Activated T-cell treated with anti-CD3 and anti-CD28 coated beads for 4 hours (primary cell): ENCODE data around the gene TRIP6.
"Not testable (repeated sequence)": the region's sequence is repeated elsewhere in the genome, so short reads cannot be mapped to it uniquely, and the experiment has no call there.

Source experiments
- DNase-seq: peaks from one replicate; pipeline ENCODE4 v3.0.0-alpha.2; 2020

TRIP6 gene

DNA sequence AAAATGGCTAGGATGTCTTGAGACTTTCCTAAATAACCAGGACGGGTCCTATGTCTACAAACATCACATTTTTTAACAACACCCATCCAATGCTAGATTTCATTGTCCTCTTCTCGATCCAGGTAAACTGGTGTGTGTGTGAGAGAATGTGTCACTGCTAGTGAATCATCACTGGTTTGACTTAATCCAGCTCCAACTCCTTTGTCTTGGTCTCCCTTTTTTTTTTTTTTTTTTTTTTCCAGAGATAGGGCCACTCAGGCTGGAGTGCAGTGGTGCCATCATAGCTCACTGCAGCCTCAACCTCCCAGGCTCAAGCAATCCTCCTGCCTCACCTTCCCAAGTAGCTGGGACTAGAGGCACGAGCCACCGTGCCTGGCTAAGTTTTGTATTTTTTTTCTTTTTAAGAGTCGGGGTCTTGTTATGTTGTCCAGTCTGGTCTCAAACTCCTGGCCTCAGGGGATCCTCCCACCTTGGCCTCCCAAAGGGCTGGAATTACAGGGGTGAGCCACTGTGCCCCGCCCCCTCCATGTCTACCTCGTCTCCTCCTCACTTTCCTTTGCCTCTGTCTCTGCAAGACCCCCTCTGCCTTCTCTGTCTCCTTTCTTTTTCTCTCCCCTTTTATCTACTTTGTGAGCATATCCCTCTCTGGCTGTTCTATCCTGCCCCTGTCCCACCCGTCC is 24.5 kb downstream of the TRIP6 start:
- no peak for DNase-seq

DNA sequence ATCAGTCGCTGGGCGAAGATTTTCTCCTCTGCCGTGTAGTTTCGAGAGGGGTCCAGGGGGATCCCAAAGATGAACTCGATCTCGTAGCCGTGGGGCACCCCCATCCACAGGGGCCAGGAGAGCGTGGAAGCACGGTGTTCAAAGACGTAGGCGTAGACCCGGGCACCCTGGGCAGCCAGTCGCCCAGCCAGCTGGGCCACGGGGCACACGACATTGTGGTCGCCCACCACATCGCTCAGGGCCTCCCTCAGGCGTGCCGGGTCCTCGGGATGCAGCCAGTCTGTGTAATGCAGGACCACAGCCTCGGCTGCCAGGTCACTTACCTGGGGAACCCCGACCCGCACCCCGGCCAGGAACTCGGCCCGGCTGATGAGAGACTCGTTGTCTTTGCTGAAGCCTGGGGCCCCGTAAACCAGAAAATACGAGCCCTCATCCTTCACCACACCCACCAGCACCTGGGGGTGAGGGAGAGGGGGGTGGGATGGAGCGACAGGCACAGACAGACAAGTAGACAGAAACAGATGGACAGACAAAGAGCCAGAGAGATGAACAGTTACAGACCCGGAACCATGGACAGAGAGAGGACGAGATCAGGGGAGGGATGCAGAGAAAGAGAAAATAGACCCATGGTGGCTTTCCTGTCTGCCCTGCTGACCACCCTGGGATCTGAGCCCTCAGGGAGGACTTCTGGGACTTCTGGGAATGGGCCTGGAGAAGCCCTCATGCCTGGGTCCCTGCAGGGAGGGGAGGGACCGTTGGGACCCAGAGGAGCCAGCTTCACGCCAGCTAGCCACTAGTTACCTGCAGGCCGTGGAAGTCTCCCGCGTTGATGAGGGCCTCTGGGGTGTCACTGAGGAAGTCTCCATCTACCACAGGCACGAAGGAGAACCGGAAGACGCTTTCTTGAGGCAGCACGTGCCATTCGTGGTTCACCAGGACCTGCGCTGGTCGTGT is 25.5 kb downstream of the TRIP6 start:
- DNase-seq: no peak

DNA sequence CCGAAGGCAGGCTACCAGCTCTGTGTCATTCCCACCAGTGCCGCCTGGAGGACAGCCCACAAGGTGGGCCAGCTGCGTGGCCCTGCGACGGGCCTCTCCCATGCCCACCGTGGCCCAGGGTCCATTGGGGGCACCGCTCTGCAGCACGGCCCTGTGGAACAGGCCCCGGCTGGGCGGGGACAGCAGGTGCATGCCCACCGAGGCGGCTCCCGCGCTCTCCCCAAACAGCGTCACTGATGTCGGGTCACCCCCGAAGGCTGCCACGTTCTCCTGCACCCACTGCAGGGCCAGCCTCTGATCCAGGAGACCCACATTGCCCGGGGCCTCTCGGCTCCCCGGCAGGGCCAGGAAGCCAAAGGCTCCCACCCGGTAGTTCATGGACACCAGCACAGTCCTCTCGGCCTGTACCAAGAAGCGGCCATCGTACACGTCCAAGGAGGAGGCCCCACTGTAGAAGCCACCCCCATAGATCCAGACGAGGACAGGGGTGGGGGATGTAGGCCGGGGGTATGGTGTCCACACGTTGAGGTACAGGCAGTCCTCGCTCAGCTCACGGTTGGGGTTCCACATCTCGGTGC is 26.2 kb downstream of the TRIP6 start:
- DNase-seq: no peak

DNA sequence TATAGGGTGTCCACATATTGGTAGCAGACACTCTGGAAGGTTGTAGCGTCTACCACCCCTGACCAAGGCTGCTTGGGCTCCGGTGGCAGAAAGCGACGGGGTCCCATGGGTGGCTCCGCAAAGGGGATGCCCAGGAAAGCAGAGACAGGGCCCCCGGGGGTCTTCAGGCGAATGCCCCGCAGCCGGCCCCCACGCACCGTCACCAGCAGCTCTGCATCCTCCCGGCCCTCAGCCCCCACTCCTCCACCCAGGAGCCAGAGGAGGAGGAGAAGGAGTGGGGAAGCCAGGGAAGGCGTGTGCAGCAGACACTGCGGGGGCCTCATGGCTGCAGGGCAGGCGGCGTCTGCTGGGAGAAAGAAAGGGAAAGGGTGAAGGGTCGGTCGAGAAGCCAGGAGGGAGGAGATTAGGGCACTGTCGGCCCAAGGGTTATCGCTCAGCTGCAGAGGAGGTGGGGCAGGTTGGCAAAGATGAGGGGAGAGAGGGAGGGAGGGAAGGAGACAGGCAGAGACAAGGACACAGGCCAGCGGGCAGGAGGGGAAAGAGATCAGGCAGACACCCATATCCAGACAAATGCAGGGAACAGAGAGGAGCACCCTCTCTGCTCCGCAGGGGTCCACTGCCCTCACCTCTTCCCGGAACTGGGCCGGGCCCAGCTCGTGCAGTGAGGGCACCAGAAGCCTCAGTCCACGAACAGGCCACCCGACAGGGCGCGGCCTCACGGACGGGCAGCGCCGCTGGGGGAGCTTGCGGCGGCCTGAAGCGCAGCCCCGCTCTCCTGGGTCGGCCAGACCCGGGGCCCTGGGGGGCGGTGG is 26.9 kb downstream of the TRIP6 start:
- no peak for DNase-seq

DNA sequence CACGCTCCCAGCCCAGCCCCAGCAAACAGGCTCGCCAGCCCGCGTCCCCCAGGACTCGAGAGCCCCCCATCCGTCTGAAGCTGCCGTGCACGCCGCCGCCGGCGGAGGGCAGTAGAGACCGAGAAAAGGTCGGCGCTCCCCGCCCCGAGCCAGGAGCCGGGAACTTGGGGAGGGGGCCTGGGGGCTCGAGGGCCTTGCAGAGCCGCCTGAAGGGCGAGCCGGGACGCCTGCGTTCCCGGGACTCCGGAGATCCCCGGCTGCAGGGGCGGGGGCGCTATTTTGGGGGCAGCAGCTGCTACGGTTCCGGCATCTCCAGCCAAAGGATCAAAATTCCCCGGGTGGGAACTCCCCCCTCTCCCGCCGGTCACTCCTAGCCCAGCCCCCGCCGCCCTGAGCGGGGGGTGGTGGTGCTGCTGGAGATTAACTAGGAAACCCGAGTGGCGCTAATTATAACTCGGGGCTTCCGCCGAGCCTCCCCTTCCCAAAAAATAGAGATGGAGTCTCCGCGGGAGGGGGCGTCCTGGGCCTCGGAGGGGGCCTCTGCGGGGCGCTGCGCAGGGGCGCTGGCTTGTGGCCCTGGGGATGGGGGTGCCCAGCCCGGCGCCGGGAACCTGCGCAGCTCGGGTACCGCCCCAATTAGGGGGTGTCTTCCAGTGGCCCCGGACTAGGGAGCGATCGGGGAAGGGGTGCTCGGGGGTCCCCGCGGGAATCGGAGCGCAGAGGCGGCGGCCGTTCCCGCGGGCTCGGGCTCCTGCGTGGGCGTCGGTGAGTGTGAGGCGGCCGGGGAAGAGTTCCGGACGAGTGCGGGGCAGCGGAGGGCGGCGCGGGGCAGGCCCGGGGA is 27.9 kb downstream of the TRIP6 start:
- peak; percentile 50 for DNase-seq

DNA sequence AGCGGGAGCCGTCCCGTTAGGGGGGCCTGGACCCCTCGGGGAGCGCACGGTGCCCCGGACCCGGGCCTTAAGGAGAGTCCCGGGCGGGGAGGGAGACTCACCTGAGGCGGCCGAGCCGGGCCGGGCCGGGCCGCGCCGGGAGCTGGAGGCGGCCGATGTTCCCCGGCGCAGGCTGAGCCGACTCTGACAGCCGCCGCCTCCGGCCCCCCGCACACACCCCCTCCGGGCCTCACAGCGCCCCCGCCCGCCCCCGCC is 28.4 kb downstream of the TRIP6 start, which contains the start of gene ACHE:
TSS of gene ACHE (minus strand) at position 188 of the 255 bp plus-strand sequence. CDS start 1,656 bp downstream, outside the sequence.
- DNase-seq: no peak

DNA sequence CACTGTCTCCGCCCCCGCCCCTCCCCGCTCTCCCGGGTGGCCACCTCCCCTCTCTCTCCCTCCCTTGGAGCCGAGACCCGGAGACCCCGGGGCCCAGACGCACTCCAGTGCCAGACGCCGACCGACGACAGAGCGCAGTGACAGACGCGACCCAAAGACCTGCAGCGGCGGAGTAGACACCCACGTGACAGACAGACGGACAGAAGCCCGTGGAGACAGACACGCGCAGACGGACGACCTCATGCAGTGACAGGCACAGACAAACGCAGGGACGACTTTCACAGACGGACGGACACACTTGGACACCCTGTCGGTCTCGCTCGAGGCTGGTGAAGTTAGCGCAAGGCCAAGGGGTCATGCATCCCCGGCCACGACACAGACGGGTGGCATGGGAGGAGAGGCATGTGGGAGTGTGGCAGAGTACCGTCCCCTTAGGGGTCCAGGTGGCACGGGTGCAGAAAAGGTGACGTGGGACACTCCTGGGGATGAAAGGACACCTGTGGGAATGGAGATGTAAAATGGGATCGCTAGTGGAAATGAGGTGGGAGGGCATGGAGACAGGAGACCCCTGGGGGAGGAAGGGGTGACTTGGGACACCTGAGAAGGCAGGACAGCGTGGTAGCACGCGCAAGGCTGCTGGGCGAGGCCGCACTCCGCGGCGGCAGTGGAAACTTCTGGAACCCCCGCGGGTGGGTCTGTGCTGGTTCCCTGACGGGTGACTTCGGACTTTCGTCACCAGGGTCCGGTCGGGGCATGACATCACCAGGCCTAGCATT is 29.0 kb downstream of the TRIP6 start:
- no peak for DNase-seq

DNA sequence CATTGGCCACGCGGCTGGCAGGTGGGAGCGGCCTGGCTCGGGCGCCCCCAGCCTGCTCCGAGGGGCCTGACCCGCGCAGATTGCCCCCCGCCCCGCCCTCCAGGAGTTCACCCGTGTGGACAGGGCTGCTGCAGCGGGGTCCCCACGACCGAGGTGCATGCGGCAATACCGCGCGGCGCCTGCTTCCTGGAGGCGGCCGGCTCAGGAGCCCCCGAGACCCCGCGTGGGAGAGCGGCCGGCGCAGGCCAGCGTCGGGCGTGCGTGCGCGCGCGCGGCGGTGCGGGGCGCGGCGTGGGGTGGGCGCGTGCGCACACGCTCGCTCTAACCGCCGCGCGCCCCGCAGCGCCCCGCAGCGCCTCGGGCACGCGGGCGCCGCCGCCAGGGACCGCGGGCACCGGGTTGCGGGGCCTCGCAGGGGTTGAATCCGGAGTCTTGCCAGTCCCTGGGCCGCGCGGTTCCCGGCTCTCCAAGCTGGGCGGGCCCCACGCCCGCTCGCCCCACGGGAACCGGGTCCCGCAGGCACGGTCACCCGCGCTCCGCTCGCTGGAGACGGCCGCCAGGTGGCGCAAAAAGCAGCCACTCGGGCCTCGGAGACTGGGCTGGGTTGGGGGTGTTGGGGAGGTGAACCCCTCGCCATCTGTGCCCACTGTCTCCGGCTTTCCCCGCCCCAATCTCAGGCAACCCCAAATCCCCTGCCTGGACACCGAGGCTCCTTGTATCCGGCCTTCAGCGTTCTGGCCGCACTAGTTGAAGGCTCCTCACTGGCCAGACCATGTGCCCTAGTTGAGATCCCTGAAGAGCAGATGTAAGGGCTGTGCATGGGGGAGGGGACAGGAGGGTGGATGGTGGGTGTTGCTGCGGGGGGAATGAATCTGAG is 29.8 kb downstream of the TRIP6 start:
- DNase-seq: peak; percentile 64

DNA sequence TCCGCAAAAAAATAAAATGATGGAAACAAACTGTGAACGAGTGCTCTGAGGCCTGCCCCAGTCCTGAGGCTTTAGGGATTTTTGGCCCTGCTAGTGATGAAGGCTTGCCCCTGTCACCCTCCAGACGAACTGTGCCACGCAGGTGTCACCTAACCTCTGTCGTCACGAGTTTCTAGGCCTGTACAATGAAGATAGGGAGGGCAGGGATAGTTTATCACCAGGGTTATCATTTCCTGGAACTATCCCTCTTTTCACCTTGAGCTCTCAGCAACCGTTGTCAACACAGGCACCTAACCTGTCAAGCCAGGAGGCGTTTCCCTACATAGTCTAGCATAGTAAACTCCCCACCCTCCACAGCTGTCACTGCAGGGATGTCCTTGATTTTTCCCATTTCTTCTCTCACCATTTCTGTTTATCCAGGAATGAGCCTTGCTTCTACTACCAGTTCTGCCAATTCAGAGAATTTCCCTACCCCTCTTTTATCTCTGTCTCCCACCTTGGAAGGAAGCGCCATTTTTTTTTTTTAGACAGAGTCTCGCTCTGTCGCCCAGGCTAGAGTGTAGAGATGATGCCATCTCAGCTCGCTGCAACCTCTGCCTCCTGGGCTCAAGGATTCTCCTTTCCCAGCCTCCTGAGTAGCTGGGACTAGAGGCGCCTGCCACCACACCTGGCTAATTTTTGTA is 30.7 kb downstream of the TRIP6 start:
- DNase-seq: no peak

DNA sequence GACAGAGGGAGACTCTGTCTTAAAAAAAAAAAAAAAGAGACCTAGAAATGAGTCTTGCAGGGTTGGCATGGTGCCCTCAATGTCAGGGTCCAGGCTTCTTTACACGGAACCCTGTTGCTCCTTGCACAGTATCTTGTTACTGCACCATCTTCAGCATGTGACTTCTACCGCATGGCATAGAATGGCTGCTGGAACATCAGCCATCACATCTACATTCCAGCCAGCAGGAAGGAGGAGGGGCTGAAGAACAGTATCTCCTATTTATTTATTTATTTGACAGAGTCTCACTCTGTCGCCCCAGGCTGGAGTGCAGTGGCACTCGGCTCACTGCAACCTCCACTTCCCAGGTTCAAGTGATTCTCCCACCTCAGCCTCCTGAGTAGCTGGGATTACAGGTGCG is 32.2 kb downstream of the TRIP6 start:
- no peak for DNase-seq

DNA sequence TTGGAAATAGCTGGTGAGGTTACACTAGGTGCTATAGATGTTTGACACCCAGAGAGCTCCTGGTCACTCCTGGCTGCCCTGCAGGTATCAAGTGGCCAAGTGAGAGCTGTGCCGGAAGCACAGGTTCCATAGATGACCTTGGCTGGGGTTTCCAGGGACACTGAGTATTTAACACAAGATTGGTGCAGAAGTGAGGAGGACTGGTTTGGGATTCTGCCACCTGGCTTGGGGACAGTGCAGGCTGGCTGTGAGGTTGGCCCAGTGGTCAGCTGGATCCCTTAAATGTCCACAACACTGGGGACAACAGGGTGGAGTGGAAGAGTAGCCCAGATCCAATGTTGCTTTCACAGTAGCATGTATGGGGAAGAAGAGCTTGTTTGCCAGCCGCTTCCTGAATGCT is 33.8 kb downstream of the TRIP6 start:
- no peak for DNase-seq

DNA sequence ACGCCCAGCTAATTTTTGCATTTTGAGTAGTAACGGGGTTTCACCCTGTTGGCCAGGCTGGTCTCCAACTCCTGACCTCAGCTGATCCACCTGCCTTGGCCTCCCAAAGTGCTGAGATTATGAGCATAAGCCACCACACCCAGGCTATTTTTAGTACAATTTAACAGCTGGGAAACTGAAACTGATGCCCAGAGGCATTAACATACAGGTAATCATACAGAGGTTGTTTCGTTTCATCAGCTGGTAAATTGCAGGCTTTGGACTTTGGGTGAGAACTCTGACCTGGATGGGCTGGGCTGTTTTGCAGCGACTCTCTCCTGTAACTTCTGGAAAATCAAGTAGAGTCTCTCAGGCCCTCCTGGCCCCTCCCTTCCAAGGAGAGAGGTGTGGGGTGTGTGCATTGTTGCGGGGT is 34.7 kb downstream of the TRIP6 start:
- no peak for DNase-seq

DNA sequence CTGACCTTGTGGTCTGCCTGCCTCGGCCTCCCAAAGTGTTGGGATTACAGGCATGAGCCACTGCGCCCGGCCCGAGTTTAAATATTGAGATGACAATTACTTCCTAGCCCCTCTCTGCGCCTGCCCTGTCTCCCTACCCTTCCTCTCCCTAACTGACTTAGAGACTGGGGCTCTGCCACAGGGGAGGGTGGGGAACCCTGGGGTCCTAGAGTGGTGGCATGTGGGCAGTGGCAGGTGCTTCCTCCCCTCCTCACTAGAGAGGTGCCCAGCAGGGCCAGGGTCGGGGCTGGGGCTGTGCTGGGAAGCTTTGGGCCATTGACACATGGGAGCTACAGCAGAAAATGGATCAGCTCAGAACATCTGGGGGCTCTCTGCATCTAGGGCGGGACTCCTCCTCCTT is 35.5 kb downstream of the TRIP6 start:
- DNase-seq: no peak

DNA sequence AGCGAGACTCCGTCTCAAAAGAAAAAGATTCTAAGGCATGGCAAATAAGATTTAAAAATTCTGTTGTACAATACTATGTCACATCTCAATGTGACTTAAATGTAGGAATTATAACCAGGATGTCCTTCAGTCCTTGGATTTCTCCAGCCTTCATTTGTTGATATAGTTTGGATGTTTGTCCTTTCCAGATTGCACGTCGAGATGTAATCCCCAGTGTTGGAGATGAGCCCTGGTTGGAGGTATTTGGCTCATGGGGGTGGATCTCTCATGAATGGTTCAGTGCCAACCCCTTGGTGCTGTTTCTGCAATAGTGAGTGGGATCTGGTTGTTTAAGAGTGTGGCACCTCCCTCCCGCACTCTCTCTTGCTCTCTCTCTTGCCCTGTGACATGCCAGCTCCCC is 41.3 kb downstream of the TRIP6 start:
- no peak for DNase-seq

DNA sequence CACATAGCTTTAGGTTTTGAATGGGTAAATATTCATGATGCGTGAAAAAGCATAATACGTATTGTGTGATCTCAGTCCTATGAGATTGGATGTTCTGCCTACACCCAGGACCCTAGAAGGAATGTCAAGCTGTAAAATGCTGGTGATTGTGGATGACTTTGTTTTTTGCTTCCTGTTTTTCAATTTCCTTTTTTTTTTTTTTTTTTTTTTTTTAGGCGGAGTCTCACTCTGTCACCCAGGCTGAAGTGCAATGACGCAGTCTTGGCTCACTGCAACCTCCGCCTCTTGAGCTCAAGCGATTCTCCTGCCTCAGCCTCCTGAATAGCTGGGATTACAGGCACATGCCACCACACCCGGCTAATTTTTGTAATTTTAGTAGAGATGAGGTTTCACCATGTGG is 43.3 kb downstream of the TRIP6 start:
- not testable (repeated sequence) for DNase-seq

DNA sequence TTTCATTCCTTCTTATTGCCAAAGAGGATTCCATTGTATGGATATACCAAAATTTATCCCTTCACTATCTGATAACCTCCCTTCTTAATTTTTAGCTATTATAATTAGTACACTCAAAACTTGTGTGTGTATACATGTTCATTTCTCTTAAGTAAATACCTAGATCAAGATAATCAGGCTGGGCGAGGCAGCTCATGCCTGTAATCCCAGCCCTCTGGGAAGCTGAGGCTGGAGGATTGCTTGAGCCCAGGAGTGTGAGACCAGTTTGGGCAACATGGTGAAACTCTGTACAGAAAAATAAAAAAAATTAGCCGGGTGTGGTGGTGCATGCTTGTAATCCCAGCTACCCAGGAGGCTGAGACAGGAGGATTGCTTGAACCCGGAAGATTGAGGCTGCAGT is 44.3 kb downstream of the TRIP6 start:
- no peak for DNase-seq

DNA sequence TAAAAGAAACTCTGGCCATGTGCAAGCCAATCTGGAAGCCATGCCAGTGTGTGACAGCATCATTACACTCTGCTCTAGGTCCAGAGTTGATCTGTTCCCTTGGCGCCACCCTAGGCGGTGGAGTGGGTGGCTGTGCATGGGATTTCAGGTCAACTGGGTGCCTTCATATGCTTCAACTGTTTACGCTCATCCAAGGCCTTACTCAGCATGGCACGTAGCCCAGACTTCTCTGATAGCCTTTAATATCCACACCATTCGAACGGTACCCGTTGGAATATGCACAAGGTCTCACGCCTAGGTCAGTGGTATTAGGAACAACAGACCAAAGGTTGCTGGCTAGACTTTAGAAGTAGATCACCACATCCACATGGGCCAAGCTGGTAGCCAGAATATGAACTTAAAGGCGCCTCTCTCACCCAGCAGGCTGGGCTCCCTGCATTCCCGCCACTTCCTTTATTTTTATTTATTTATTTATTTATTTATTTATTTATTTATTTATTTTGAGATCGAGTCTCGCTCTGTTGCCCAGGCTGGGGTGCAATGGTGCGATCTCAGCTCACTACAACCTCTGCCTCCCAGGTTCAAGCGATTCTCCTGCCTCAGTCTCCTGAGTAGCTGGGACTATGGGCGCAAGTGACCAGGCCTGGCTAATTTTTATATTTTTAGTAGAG is 47.2 kb downstream of the TRIP6 start:
- no peak for DNase-seq

DNA sequence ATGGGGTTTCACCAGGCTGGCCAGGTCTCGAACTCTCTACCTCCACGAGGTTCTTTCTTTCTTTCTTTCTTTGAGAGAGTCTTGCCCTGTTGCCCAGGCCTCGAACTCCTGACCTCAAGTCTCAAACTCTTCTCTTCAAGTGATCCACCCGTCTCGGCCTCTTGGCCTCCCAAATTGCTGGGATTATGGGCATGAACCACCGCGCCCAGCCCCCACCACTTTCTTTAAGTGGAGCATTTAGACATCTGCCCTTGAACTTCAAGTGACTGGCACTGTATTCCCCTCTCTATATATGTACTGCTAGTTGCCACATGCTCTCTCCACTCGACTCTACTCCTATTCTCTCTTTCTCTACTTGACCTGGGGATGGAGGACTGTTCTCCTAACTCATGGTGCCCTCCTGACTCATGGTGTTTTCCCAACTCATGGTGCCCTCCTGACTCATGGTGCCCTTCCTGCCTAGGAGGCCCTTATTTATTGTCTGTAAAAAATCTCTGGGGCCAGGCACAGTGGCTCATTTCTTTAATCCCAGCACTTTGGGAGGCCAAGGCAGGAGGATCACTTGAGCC is 47.8 kb downstream of the TRIP6 start:
- no peak for DNase-seq

DNA sequence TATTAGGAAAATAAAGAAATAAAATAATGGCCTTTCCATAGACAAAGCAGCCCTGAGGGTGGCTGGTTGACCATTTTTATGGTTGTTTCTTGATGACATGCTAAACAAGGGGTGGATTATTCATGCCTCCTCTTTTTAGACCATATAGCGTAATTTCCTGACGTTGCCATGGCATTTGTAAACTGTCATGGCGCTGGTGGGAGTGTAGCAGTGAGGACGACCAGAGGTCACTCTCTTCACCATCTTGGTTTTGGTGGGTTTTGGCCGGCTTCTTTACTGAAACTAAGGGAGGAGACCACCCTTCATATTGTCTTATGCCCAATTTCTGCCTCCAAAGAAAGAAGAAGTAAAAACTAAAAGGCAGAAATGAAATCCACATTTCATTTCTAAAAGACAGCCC is 52.1 kb downstream of the TRIP6 start:
- DNase-seq: not testable (repeated sequence)
